ENCODE measurements around the gene C1QTNF8. TPM values are rescaled to one million over a fixed set of nuclear protein-coding genes. Genes with fewer than 3 reads are reported as not detected.

C1QTNF8 gene
- total RNA-seq, 1 donor = not detected

- no peak for DNase-seq (ENCODE audit: low read depth)
- TF ChIP-seq, protein P1, sequence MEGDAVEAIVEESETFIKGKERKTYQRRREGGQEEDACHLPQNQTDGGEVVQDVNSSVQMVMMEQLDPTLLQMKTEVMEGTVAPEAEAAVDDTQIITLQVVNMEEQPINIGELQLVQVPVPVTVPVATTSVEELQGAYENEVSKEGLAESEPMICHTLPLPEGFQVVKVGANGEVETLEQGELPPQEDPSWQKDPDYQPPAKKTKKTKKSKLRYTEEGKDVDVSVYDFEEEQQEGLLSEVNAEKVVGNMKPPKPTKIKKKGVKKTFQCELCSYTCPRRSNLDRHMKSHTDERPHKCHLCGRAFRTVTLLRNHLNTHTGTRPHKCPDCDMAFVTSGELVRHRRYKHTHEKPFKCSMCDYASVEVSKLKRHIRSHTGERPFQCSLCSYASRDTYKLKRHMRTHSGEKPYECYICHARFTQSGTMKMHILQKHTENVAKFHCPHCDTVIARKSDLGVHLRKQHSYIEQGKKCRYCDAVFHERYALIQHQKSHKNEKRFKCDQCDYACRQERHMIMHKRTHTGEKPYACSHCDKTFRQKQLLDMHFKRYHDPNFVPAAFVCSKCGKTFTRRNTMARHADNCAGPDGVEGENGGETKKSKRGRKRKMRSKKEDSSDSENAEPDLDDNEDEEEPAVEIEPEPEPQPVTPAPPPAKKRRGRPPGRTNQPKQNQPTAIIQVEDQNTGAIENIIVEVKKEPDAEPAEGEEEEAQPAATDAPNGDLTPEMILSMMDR (IDR thresholded peaks at IDR 0.05; ENCODE audit: insufficient read depth, low read depth, low read length) = no peak
- no peak overlapping the region for H3K4me3 ChIP-seq (ENCODE audit: low read depth, low read length)
Measured at GRCh38 chr16:1081734-1082265, 14.2 kb downstream of the C1QTNF8 start.

- TF ChIP-seq, protein P1 (IDR thresholded peaks at IDR 0.05; ENCODE audit: insufficient read depth, low read depth, low read length) = no peak
- H3K4me3 ChIP-seq (ENCODE audit: low read depth, low read length) = no peak overlapping the region
- DNase-seq (ENCODE audit: low read depth) = no peak
Measured at GRCh38 chr16:1080801-1081733, 15.0 kb downstream of the C1QTNF8 start.

- no peak for DNase-seq (ENCODE audit: low read depth)
- TF ChIP-seq, protein P1 (IDR thresholded peaks at IDR 0.05; ENCODE audit: insufficient read depth, low read depth, low read length) = no peak
- no peak overlapping the region for H3K4me3 ChIP-seq (ENCODE audit: low read depth, low read length)
Measured at GRCh38 chr16:1079786-1080525, 16.1 kb downstream of the C1QTNF8 start.

- TF ChIP-seq, protein P1 (IDR thresholded peaks at IDR 0.05; ENCODE audit: insufficient read depth, low read depth, low read length) = no peak
- H3K4me3 ChIP-seq (ENCODE audit: low read depth, low read length) = no peak overlapping the region
- DNase-seq (ENCODE audit: low read depth) = no peak
Measured at GRCh38 chr16:1079341-1079740, 16.7 kb downstream of the C1QTNF8 start.

DNA sequence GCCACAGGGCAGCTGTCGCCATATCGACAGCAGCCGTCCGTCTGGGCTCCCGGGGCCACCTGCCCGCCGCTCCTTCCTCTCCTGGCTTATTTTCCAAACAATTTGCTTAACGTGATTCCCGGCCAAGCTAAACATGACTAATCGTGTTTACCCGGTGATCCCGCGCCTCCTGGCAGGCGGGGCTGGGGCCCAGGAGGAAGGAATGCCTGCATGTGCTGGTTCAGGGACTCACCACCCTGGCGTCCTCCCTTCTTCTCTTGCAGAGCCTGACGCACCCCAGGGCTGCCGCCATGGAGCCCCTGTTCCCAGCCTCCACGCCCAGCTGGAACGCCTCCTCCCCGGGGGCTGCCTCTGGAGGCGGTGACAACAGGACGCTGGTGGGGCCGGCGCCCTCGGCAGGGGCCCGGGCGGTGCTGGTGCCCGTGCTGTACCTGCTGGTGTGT lies 17.4 kb downstream of the C1QTNF8 start:
- TF ChIP-seq, protein P1 (IDR thresholded peaks at IDR 0.05; ENCODE audit: insufficient read depth, low read depth, low read length) = no peak
- DNase-seq (ENCODE audit: low read depth) = peak; percentile 30
- H3K4me3 ChIP-seq (ENCODE audit: low read depth, low read length) = no peak overlapping the region

DNA sequence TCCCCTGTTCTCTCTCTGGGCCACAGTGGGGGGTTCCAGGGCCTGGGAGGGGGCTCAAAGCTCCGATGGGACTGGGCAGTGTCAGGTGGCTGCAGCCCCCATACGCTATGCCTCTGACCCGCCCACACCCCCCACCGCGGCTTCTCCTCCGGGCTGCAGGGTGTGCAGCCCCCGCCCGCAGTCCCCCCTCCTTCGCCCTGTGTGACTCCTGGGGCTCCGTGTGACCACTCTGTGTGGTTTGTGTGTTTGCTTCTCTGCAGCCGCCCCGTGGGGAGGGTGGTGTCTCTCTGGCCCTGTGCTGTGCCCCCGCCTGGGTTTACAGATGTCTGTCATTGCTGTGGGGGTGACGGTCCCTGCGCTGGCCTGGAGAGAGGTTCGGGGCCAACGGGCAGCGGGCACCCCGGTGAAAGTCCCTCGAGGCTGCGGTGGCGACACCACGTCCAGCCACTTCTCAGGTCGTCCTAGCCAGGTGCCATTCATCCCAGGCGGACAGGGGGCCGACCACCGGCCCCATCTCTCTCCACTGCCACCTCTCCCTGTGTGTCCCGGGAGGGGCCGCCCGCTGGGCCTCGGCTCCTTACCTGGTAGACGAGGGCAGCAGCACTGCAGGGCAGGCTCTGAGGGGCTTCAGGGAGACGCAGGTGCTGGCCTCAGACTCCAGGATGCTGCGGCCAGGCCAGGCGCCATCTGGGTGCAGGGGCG lies 18.0 kb downstream of the C1QTNF8 start:
- TF ChIP-seq, protein P1 (IDR thresholded peaks at IDR 0.05; ENCODE audit: insufficient read depth, low read depth, low read length) = no peak
- DNase-seq (ENCODE audit: low read depth) = no peak
- no peak overlapping the region for H3K4me3 ChIP-seq (ENCODE audit: low read depth, low read length)
